ENCODE measurements around the gene PDE6H. TPM values are rescaled to one million over a fixed set of nuclear protein-coding genes. Genes with fewer than 3 reads are reported as not detected.

Gene PDE6H
- total and polyA plus RNA-seq, 10 of the 15 experiments (the other 5 are each of a cell fraction or from before 2014, with no cell fraction given) = 0.16 TPM; not detected in 9

DNA sequence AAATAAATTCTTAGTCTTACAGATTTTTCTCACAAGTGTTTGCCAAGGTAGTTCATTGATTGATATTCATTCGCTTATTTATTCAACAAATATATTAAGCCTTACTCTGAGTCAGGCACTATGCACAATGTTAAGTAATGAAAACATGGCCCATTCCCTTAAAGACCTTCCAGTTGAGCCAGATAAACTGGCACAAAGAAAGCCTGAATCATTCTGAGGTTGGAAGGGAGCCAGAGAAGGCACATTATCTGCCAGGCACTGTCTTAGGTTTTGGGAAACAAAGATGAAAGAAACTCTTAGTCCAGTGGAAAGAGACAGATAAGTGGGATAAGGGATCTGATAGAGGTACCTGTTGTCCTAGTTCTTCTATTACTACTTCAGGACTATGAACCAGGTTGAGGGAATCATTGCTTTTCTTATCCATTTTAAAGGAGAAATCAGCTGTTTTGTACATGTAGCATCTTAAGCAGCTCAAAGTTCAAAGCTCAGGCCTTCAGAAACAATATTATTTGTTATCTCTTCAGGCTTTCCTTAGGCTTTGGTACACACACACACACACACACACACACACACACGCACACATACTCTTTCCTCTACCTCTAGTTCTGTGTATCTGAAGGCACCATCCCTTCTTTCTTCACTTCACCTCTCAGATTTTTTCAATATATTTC, 27.0 kb downstream of the PDE6H start (continued):
- TF ChIP-seq, protein P1, sequence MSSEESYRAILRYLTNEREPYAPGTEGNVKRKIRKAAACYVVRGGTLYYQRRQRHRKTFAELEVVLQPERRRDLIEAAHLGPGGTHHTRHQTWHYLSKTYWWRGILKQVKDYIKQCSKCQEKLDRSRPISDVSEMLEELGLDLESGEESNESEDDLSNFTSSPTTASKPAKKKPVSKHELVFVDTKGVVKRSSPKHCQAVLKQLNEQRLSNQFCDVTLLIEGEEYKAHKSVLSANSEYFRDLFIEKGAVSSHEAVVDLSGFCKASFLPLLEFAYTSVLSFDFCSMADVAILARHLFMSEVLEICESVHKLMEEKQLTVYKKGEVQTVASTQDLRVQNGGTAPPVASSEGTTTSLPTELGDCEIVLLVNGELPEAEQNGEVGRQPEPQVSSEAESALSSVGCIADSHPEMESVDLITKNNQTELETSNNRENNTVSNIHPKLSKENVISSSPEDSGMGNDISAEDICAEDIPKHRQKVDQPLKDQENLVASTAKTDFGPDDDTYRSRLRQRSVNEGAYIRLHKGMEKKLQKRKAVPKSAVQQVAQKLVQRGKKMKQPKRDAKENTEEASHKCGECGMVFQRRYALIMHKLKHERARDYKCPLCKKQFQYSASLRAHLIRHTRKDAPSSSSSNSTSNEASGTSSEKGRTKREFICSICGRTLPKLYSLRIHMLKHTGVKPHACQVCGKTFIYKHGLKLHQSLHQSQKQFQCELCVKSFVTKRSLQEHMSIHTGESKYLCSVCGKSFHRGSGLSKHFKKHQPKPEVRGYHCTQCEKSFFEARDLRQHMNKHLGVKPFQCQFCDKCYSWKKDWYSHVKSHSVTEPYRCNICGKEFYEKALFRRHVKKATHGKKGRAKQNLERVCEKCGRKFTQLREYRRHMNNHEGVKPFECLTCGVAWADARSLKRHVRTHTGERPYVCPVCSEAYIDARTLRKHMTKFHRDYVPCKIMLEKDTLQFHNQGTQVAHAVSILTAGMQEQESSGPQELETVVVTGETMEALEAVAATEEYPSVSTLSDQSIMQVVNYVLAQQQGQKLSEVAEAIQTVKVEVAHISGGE (CRISPR knock-in tag; IDR thresholded peaks at IDR 0.05) = no peak
- TF ChIP-seq ZNF207 (IDR thresholded peaks at IDR 0.05; ENCODE audit: borderline replicate concordance) (no peak), IKZF1 (conservative IDR thresholded peaks at IDR 0.05) (no peak), DPF2 (IDR thresholded peaks at IDR 0.05) (no peak), YY1 (IDR thresholded peaks at IDR 0.05; ENCODE audit: low read depth, low read length) (no peak), EP300 (IDR thresholded peaks at IDR 0.05; ENCODE audit: borderline replicate concordance in 1 of 2, control insufficient read depth in 1 of 2, low read depth in 2 of 2, low read length in 2 of 2) (no peak), SREBF2 (IDR thresholded peaks at IDR 0.05; ENCODE audit: low read length) (no peak), CHD4 (IDR thresholded peaks at IDR 0.05) (no peak)
- TF ChIP-seq, protein P2, sequence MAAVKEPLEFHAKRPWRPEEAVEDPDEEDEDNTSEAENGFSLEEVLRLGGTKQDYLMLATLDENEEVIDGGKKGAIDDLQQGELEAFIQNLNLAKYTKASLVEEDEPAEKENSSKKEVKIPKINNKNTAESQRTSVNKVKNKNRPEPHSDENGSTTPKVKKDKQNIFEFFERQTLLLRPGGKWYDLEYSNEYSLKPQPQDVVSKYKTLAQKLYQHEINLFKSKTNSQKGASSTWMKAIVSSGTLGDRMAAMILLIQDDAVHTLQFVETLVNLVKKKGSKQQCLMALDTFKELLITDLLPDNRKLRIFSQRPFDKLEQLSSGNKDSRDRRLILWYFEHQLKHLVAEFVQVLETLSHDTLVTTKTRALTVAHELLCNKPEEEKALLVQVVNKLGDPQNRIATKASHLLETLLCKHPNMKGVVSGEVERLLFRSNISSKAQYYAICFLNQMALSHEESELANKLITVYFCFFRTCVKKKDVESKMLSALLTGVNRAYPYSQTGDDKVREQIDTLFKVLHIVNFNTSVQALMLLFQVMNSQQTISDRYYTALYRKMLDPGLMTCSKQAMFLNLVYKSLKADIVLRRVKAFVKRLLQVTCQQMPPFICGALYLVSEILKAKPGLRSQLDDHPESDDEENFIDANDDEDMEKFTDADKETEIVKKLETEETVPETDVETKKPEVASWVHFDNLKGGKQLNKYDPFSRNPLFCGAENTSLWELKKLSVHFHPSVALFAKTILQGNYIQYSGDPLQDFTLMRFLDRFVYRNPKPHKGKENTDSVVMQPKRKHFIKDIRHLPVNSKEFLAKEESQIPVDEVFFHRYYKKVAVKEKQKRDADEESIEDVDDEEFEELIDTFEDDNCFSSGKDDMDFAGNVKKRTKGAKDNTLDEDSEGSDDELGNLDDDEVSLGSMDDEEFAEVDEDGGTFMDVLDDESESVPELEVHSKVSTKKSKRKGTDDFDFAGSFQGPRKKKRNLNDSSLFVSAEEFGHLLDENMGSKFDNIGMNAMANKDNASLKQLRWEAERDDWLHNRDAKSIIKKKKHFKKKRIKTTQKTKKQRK (IDR thresholded peaks at IDR 0.05; ENCODE audit: low read depth, low read length) = no peak
- TF ChIP-seq, protein P3, sequence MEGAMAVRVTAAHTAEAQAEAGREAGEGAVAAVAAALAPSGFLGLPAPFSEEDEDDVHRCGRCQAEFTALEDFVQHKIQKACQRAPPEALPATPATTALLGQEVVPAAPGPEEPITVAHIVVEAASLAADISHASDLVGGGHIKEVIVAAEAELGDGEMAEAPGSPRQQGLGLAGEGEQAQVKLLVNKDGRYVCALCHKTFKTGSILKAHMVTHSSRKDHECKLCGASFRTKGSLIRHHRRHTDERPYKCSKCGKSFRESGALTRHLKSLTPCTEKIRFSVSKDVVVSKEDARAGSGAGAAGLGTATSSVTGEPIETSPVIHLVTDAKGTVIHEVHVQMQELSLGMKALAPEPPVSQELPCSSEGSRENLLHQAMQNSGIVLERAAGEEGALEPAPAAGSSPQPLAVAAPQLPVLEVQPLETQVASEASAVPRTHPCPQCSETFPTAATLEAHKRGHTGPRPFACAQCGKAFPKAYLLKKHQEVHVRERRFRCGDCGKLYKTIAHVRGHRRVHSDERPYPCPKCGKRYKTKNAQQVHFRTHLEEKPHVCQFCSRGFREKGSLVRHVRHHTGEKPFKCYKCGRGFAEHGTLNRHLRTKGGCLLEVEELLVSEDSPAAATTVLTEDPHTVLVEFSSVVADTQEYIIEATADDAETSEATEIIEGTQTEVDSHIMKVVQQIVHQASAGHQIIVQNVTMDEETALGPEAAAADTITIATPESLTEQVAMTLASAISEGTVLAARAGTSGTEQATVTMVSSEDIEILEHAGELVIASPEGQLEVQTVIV (IDR thresholded peaks at IDR 0.05; ENCODE audit: borderline replicate concordance, partially characterized antibody) = no peak
